ENCODE data around the gene RASSF7. TPM values are rescaled to one million over a fixed set of nuclear protein-coding genes. Genes with fewer than 3 reads are reported as not detected.

The RASSF7 gene
- total and polyA plus RNA-seq, 8 donors: 17.6 to 253 (median 29.5) TPM

- H3K4me3 ChIP-seq: peak overlapping the region in 1 of 4 donors; percentile 65
- H3K9me3 ChIP-seq: no peaks in the 10 kb centered on the region
- peak in 2 of 6 donors; percentile 58 to 74 for DNase-seq
- H3K36me3 ChIP-seq: no peaks in the 10 kb centered on the region
- WGBS, 2 donors: 87 to 96% methylated on average over 18 of the region's 18 CpGs
- H3K27ac ChIP-seq: peak overlapping the region in 3 of 4 donors; percentile 39 to 76 (median 44)
- ATAC-seq: no peak
- peaks cover 0 to 15% (median 5%) of the 10 kb centered on the region in 3 donors for H3K4me1 ChIP-seq
- no peaks in the 10 kb centered on the region for H3K27me3 ChIP-seq
- no peak for FAIRE-seq
- TF ChIP-seq CTCF (IDR thresholded peaks at IDR 0.05): no peak
- intact Hi-C loops (cut with DNase I): no loop called here
These were observed 6.3 kb downstream of the RASSF7 start for GRCh38 chr11:567011-567628.

DNA sequence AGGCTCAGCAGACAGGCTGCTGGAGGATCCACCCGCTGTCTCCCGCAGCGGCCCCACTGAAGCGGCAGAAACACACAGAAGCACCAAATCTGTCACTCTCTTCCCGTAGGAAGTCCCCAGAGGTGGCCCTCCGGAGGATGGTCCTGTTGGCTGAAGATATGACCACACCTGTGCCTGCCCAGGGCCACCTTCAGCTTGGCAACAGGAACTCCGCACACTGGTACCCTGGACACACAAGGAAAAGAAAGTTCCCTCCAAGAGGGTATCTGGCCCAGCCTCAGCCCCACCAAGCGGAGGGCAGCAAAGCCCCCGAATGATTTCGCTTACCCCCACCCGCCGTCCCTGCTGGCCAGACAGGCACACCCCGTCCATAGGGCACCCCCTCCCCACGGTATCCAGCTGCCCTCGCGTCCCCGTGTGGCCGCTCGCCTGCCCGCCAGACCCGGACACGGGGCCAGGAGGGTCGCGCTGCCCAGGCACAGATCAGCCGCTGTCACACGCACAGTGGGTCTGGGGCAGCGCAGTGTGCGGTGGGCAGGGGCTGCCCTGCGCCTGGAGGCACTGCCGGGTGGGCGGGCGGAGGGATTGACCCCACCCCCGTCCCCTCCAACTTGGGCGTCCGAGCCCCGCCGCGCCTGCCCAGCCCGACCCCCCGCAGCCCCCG, 7.0 kb downstream of the RASSF7 start:
- peaks cover 0 to 10% (median 0%) of the 10 kb centered on the region in 3 donors for H3K4me1 ChIP-seq
- intact Hi-C loops (cut with DNase I): no loop called here
- H3K27ac ChIP-seq: peak overlapping the region; percentile 39 to 76 (median 48)
- FAIRE-seq (no peak), ATAC-seq (peak in 1 of 4 donors; percentile 2), DNase-seq (peak in 3 of 6 donors; percentile 54 to 84 (median 68))
- H3K9me3 ChIP-seq: no peaks in the 10 kb centered on the region
- no peaks in the 10 kb centered on the region for H3K27me3 ChIP-seq
- 22 to 24% methylated on average over 40 to 41 of the region's 41 CpGs for WGBS, 2 donors
- TF ChIP-seq CTCF (IDR thresholded peaks at IDR 0.05): no peak
- H3K36me3 ChIP-seq: no peaks in the 10 kb centered on the region
- peak overlapping the region; percentile 23 to 65 (median 48) for H3K4me3 ChIP-seq

DNA sequence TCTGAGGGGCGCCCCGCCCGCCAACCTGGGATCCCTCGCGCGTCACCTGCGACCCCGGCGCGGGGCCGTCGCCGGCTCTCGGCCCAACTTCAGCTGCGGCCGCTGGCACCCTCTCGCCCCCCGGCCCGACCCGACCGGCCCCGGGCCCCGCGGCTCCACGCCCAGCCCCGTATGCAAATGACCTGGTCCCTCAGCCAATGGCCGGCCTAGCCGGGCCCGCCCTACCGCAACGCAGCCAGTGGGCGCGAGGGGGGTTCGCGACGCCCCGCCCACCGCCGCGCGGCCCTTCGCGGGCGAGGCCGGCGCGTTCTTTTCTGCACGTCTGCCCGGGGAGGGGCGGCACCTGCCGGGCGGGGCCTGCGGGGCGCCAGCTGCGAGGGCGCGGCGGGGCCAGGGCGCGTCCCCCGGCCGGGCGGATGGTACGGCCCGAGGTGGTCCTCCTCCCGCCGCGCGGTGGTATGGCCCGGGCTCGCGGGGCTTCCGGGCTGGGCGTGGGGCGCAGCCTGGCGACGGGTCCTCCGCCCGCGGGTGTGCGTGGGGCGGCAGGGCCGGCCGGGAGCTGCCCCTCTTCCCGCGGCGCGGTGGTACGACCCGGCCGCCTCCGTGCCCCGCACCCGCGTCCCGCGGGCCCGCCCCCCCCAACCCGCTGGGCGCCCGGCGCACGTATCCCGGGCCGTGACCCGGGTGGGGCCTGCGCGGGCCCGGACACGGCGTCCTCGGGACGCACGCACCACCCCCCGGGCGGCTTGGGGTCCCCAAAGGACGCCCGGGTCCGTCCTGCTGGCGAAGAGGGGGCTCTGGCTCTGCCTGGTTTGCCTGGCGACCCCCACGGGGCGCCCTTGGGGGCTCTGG, 7.8 kb downstream of the RASSF7 start:
- 0 to 1% methylated on average over 63 to 123 of the region's 123 CpGs for WGBS, 2 donors
- Histone ChIP-seq H3K27me3 (no peaks in the 10 kb centered on the region), H3K4me3 (peak overlapping the region; percentile 33 to 65 (median 48)), H3K9me3 (no peaks in the 10 kb centered on the region), H3K36me3 (no peaks in the 10 kb centered on the region), H3K27ac (peak overlapping the region; percentile 39 to 76 (median 48)), H3K4me1 (peaks cover 0 to 7% (median 0%) of the 10 kb centered on the region in 3 donors)
- DNase-seq (peak; percentile 89 to 99 (median 96)), FAIRE-seq (no peak), ATAC-seq (peak; percentile 91 to 96 (median 94))
- TF ChIP-seq CTCF (IDR thresholded peaks at IDR 0.05): no peak
- intact Hi-C loops (cut with DNase I): no loop called here

DNA sequence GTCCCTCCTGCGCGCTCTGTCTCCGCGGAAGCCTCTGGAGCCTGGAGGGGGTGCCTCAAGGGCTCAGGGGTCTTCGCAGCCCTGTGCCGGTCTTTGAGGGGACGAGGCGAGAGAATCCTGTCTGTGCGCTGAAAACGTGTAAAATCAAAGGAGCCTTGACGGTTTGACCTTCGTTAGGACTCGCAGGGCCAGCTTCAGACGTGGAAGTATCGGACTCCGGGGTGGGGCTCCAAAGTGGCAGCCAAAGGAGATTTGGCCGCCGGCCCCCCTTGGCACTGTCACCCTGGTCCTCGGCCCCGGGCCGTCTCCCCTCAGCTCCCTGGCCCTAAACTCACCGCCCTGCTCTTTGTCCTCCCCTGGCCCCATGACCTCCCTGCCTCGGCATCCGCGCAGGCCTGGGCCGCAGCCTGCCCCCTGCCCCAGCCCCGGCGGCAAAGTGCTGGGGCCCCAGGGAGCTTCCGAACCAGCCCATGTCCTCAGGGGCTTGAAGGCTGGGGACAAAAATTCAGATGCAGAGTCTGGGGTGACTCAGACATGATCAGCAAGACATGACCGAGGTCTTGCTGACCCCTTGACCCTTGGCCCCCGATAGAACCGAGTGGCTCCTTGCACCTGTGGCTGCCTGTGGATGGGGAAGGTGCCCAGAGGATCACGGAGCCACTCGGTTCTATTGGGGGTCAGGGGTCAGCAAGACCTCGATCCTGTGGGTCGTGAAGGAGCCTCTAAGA, 8.6 kb downstream of the RASSF7 start:
- DNase-seq (peak in 3 of 6 donors; percentile 56 to 80 (median 64)), ATAC-seq (no peak), FAIRE-seq (no peak)
- Histone ChIP-seq H3K9me3 (no peaks in the 10 kb centered on the region), H3K36me3 (no peaks in the 10 kb centered on the region), H3K4me1 (peaks cover 0 to 7% (median 0%) of the 10 kb centered on the region in 3 donors), H3K4me3 (peak overlapping the region; percentile 33 to 65 (median 48)), H3K27me3 (no peaks in the 10 kb centered on the region), H3K27ac (peak overlapping the region in 3 of 4 donors; percentile 33 to 76 (median 51))
- intact Hi-C loops (cut with DNase I): no loop called here
- no peak for TF ChIP-seq CTCF (IDR thresholded peaks at IDR 0.05)
- 39 to 42% methylated on average over 30 to 36 of the region's 36 CpGs for WGBS, 2 donors
